GM19397 (cell line): ENCODE data around the gene CCDC92B.

Experiments
- ATAC-seq: cut with Tn5 transposase; IDR thresholded peaks from one replicate; pipeline ENCODE4 v1.9.1; 2021; ENCODE audit warnings: mild to moderate bottlenecking, moderate library complexity; ENCODE audit not compliant: unreplicated experiment

The CCDC92B gene

GRCh38 chr17:2779545-2779944, 30.1 kb upstream of the CCDC92B start:
- ATAC-seq, result no peak

- no peak for ATAC-seq
Observed at GRCh38 chr17:2778489-2778888, 29.0 kb upstream of the CCDC92B start.

GRCh38 chr17:2777242-2777867, 27.9 kb upstream of the CCDC92B start:
- no peak for ATAC-seq

GRCh38 chr17:2776589-2777241, 27.3 kb upstream of the CCDC92B start:
- no peak for ATAC-seq

GRCh38 chr17:2775206-2775605, 25.8 kb upstream of the CCDC92B start:
- no peak for ATAC-seq

- ATAC-seq, result no peak
Observed at GRCh38 chr17:2770129-2770528, 20.7 kb upstream of the CCDC92B start.

- no peak for ATAC-seq
Observed at GRCh38 chr17:2758870-2759269, 9.4 kb upstream of the CCDC92B start.

- ATAC-seq, result no peak
Observed at GRCh38 chr17:2755891-2756724, 6.7 kb upstream of the CCDC92B start.

- no peak for ATAC-seq
Observed at GRCh38 chr17:2751491-2751890, 2.0 kb upstream of the CCDC92B start.

- no peak for ATAC-seq
Observed at GRCh38 chr17:2750721-2751120, 1.3 kb upstream of the CCDC92B start.

- no peak for ATAC-seq
Observed at GRCh38 chr17:2749784-2750181, 331 bp upstream of the CCDC92B start.

GRCh38 chr17:2745317-2746037, 4.0 kb downstream of the CCDC92B start:
- no peak for ATAC-seq

GRCh38 chr17:2737693-2738092, 11.8 kb downstream of the CCDC92B start:
- no peak for ATAC-seq

- ATAC-seq, result no peak
Observed at GRCh38 chr17:2736956-2737355, 12.5 kb downstream of the CCDC92B start.

- ATAC-seq, result no peak
Observed at GRCh38 chr17:2735896-2736295, 13.6 kb downstream of the CCDC92B start.

GRCh38 chr17:2734939-2735338, 14.5 kb downstream of the CCDC92B start:
- ATAC-seq, result no peak

GRCh38 chr17:2731807-2732206, 17.6 kb downstream of the CCDC92B start:
- ATAC-seq, result no peak

GRCh38 chr17:2730764-2731353, 18.6 kb downstream of the CCDC92B start:
- no peak for ATAC-seq

GRCh38 chr17:2724784-2725164, 24.7 kb downstream of the CCDC92B start:
- no peak for ATAC-seq

- ATAC-seq, result no peak
Observed at GRCh38 chr17:2723997-2724783, 25.3 kb downstream of the CCDC92B start.
